NCI-H748 (cell line): Measurements from ENCODE around the gene AFF2.

Experiments used
- DNase-seq: peaks from one replicate; lab custom pipeline; 2025; ENCODE audit not compliant: unreplicated experiment; lab: John Stamatoyannopoulos, UW

Gene AFF2

GRCh38 chrX:148577741-148578140, 77.3 kb downstream of the AFF2 start:
- no peak for DNase-seq

- DNase-seq = no peak
Measured at GRCh38 chrX:148580016-148580415, 79.6 kb downstream of the AFF2 start.

GRCh38 chrX:148582353-148582752, 81.9 kb downstream of the AFF2 start:
- no peak for DNase-seq

- DNase-seq = no peak
Measured at GRCh38 chrX:148588649-148589310, 88.4 kb downstream of the AFF2 start.

- DNase-seq = no peak
Measured at GRCh38 chrX:148592595-148592994, 92.2 kb downstream of the AFF2 start.

- DNase-seq = no peak
Measured at GRCh38 chrX:148593146-148593545, 92.7 kb downstream of the AFF2 start.

GRCh38 chrX:148593987-148594386, 93.6 kb downstream of the AFF2 start:
- no peak for DNase-seq

GRCh38 chrX:148599404-148599803, 99.0 kb downstream of the AFF2 start:
- DNase-seq = no peak

- DNase-seq = no peak
Measured at GRCh38 chrX:148600131-148600530, 99.7 kb downstream of the AFF2 start.

GRCh38 chrX:148600581-148600980, 100.2 kb downstream of the AFF2 start:
- DNase-seq = no peak

- DNase-seq = no peak
Measured at GRCh38 chrX:148601034-148601433, 100.6 kb downstream of the AFF2 start.

GRCh38 chrX:148609515-148610327, 109.3 kb downstream of the AFF2 start:
- no peak for DNase-seq

GRCh38 chrX:148610328-148610698, 109.9 kb downstream of the AFF2 start:
- no peak for DNase-seq

- DNase-seq = no peak
Measured at GRCh38 chrX:148611993-148612392, 111.6 kb downstream of the AFF2 start.

- no peak for DNase-seq
Measured at GRCh38 chrX:148612431-148612830, 112.0 kb downstream of the AFF2 start.

GRCh38 chrX:148613636-148614035, 113.2 kb downstream of the AFF2 start:
- no peak for DNase-seq

GRCh38 chrX:148615491-148615890, 115.1 kb downstream of the AFF2 start:
- DNase-seq = no peak

- DNase-seq = no peak
Measured at GRCh38 chrX:148618470-148619445, 118.3 kb downstream of the AFF2 start.

- DNase-seq = no peak
Measured at GRCh38 chrX:148620023-148620422, 119.6 kb downstream of the AFF2 start.

GRCh38 chrX:148624951-148625474, 124.6 kb downstream of the AFF2 start:
- DNase-seq = no peak

GRCh38 chrX:148628621-148629020, 128.2 kb downstream of the AFF2 start:
- no peak for DNase-seq
